HG02678 (cell line): ENCODE results near the gene DERL3.
"Not testable (repeated sequence)": the region's sequence is repeated elsewhere in the genome, so short reads cannot be mapped to it uniquely, and the experiment has no call there.

Source experiments
- ATAC-seq: cut with Tn5 transposase; IDR thresholded peaks from one replicate; pipeline ENCODE4 v1.9.1; 2021; ENCODE audit warnings: mild to moderate bottlenecking, moderate library complexity; ENCODE audit not compliant: unreplicated experiment

Gene DERL3

DNA sequence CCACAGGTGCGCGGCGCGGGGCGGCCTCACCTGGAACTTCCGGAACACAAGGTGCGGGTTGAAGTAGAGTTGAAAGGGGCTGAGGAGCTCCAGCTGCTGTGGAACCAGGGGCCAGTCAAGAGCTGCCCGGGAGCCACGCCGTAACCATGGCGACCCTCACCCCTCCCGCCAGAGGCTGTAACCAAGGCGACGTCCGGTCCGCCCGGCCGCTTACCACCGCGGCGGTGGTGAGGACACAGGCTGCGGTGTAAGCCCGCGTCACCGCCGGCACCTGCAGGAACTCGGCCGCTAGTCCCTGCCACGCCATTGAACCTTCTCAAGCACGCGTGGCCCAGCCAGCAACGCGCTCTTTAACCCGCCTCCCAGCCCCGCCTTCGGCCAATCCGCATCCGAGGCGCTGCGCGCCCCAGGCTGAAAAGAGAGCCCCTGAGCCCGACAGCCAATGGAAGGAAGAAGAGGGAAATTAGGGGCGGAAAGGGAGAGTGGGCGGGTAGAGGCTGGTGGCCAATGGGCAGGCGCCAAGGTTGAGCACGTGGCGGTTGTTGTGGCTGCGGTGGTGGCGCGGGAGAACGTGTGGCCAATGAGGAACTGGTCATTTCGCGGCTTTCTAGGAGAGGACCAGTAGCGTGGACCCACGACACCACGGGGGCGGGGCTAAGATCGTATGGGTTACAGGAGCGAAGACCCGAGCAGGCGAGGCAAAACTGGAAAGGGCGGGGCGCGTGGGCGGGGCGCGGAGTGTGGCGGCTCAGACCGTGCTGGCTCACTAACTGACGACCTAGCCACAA lies at the start of gene DERL3:
DERL3 (minus strand) TSS at position 326 of the 788 bp plus-strand sequence; CDS start at position 307, 19 bp downstream.
- peak; percentile 87 for ATAC-seq

DNA sequence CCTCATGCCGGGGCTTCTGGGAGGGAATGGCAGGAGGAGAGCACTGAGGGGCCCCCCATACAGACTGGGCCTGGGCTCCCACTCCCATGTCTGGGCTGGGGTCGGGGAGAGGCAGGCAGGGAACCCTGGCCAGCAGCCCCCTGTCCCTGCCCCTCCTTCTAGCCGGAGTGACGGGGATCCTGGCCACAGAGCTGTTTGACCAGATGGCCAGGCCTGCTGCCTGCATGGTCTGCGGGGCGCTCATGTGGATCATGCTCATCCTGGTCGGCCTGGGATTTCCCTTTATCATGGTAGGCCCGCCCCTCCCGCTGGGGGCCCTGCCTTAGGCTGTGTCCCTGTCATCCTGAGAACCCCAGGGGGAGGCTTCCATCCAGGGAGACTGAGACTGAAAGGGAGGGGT lies 45.3 kb upstream of the DERL3 start:
- ATAC-seq, result no peak

- ATAC-seq, result no peak
Observed at GRCh38 chr22:23883658-23884057, 44.9 kb upstream of the DERL3 start.

GRCh38 chr22:23882370-23882769 lies 43.6 kb upstream of the DERL3 start:
- ATAC-seq, result no peak

GRCh38 chr22:23878219-23878618 lies 39.4 kb upstream of the DERL3 start:
- no peak for ATAC-seq

GRCh38 chr22:23877566-23877965 lies 38.8 kb upstream of the DERL3 start:
- ATAC-seq, result no peak

DNA sequence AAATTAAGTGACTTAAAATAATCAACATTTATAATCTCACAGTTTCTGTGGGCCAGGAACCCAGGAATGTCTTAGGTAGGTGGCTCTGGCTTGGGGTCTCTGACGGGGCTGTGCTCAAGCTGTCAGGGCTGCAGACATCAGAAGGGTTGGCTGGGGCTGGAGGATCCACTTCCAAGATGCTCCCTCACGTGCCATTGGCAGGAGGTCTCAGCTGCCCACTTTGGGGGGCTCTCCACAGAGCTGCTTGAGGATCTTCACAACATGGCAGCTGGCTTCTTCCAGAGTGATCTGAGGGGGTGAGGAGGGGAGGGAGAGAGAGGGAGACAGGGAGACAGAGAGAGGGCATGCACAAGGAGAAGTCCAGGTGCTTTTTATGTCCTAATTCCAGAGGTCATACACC lies 37.0 kb upstream of the DERL3 start:
- no peak for ATAC-seq

DNA sequence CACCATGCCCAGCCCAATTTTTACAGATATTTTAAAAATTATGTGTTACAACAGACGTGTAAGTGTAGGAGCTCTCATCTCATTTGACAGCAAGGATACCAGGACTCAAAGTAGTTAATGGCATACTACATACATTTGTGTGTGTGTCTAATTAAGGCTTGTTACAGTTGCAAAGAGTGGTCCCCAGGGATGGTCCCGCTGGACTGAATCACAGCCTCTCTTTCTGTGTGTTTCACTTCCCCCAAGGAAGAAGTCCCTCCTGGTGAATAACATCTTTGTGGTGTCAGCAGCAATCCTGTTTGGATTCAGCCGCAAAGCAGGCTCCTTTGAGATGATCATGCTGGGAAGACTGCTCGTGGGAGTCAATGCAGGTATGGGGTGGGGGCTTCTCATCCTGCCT lies 36.1 kb upstream of the DERL3 start:
- ATAC-seq, result no peak

DNA sequence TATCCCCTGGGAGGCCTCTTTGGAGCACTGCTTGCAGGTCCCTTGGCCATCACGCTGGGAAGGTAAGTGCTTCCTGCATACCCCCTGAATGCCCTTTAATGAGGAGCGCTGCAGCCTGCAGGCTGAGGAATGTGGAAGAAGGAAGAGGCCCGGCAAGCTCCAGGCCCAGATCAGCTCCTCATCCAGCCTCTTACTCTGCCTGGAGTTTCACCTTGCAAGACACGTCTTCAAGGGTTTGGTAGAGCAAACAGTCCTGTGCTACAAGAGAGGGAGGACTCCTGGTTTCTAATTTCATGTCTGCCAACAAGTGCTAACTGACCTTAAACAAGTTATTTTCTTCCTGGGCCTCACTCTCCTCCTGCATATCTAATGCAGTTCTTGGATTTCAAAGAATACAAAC lies 29.8 kb upstream of the DERL3 start:
- no peak for ATAC-seq

DNA sequence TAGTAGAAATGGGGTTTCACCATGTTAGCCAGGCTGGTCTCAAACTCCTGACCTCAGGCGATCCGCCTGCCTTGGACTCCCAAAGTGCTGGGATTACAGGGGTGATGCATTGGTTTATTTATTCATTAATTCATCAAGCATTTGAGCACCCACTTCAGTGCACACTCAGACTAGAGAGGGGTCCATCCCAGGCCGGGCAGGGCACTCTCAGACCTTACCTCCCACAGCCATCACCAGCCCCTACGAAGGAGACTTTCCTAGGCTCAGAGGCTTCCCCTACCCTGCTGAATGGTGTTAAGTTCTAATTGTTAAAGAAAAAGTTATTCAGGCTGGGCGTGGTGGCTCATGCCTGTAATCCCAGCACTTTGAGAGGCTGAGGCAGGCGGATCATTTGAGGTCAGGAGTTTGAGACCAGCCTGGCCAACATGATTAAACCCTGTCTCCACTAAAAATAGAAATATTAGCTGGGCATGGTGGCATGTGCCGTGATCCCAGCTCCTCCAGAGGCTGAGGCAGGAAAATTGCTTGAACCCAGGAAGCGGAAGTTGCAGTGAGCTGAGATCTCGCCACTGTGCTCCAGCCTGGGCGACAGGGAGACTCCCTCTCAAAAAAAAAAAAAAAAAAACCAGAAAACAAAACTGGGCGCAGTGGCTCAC lies 25.8 kb upstream of the DERL3 start:
- not testable (repeated sequence) for ATAC-seq

GRCh38 chr22:23862103-23862502 lies 23.3 kb upstream of the DERL3 start:
- no peak for ATAC-seq

DNA sequence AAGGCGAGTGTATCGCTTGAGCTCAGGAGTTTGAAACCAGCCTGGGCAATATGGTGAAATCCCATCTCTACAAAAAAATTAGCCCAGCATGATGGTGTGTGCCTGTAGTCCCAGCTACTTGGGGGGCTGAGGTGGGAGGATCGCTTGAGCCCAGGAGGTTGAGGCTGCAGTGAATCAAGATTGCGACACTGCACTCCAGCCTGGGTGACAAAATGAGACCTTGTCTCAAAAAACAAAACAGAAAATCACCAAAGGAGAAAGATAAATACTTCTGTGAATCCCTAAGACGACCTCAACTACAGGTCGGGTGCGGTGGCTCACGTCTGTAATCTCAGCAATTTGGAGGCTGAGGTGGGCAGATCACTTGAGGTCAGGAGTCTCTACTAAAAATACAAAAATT lies 21.4 kb upstream of the DERL3 start:
- not testable (repeated sequence) for ATAC-seq

DNA sequence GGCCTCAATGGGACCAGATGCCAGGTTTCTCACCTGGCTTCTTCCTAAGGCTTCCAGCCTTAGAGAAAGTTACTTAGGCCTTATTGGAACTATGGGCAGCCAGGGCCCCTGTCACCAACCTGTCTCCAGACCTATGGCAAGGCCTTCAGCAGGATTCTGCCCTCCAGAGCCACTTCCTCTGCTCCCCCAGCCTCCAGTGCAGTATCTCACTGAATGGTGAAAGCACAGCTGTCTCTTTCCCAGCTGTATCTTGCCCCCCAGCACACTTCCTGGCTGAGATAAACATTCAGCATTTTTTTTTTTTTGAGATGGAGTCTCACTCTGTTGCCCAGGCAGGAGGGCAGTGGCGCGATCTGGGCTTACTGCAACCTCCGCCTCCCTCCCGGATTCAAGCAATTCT lies 20.4 kb upstream of the DERL3 start:
- no peak for ATAC-seq

DNA sequence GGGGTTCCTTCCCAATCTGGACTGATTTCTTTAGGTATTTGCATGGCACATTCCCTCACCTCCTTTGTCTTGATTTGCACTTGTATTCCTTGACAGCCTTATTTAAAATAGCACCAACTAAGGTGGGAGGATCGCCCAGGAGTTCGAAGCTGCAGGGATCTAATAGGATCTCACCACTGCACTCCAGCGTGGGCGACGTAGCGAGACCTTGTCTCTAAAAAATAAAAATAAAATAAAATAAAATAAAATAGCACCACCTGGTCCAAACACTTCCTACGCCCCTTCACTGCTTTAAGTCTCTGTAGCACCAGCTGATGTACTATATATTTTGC lies 19.6 kb upstream of the DERL3 start:
- no peak for ATAC-seq

DNA sequence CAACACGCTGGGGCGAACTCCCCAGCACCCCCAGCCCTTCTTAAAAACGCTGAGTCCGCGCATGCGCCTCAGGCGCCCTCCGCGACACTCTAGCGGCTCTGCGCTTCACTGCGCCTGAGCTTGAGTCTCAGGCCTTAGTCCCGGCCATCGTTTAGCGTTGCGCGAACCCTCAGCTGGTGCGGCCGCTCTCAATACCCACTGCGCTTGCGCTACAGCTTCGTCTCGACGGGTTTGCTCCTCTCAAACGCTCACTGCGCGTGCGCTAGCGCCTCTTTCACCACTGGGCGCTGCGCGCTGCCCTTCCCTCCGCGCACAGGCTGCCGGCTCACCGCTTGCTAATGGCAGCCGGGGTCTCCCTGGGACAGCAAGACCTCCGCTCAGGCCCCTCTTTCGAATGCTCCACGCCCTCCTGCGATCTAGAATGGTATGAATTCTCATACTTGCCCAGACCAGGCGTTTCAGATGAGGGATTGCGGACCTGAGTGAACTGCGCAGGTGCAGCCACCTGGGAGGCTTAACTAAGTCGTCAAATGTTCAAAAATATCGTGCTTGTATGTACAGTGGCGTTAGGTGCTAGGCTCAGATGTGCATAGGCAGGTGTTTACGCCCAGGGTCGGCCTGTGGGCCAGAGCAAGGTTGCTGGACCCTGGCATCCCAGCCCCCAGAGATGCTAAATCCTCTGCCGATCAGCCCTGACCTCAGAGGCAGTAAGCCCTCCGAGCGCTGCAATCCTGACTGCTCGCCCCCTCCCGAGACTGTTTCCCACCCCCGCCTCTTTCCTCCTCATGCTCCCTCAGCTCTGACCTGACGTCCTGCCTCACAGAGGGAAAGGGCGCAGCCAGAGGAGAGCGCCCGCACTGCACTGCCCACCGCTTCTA lies 19.0 kb upstream of the DERL3 start, which contains the start of gene SLC2A11:
SLC2A11 (plus strand) TSS at position 270 of the 878 bp plus-strand sequence; CDS start at position 395, 125 bp downstream.
- ATAC-seq, result peak; percentile 94

DNA sequence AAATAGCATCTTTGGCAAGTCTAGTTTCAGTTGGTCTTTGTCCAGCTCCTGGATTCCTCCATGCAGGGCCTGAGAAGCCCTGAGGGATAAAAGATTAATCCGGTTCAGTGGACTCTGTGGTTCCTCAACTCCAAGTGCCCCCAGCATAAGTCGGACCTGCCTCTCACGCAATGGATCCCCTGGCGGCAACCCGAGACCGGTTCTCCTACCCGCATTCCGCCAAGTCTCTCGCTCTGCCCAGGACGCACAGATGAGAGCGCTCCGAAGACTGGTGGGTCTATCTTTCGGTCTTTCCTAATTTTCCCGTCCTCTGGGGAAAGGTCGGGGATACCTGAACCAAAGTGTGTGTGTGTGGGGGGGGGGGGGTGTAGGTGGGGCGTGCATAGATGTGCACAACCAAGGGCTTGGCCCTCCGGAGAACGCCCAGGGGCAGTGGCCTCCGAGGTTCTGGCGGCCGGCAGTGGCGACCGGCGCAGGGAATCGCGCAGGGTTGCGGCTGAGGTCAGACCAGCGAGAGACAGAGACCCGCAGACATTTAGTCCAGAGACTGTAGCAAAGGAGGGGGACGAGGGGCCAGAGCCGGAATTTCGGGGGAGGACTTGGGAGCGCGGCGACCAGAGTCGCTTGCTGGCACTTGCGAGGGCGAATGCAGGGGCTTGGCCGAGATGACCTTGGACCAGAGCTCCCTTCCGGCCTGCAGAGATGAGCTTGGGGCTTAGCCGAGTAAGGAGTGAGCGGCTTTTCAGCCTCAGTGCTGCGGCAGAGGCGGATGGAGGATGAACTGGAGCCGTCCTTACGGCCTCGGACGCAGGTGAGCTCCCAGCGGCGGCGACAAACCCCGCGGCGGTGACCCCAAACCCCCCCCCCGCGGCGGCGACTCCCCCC lies 18.2 kb upstream of the DERL3 start:
- peak; percentile 40 for ATAC-seq

GRCh38 chr22:23850136-23850611 lies 11.4 kb upstream of the DERL3 start:
- peak; percentile 61 for ATAC-seq

DNA sequence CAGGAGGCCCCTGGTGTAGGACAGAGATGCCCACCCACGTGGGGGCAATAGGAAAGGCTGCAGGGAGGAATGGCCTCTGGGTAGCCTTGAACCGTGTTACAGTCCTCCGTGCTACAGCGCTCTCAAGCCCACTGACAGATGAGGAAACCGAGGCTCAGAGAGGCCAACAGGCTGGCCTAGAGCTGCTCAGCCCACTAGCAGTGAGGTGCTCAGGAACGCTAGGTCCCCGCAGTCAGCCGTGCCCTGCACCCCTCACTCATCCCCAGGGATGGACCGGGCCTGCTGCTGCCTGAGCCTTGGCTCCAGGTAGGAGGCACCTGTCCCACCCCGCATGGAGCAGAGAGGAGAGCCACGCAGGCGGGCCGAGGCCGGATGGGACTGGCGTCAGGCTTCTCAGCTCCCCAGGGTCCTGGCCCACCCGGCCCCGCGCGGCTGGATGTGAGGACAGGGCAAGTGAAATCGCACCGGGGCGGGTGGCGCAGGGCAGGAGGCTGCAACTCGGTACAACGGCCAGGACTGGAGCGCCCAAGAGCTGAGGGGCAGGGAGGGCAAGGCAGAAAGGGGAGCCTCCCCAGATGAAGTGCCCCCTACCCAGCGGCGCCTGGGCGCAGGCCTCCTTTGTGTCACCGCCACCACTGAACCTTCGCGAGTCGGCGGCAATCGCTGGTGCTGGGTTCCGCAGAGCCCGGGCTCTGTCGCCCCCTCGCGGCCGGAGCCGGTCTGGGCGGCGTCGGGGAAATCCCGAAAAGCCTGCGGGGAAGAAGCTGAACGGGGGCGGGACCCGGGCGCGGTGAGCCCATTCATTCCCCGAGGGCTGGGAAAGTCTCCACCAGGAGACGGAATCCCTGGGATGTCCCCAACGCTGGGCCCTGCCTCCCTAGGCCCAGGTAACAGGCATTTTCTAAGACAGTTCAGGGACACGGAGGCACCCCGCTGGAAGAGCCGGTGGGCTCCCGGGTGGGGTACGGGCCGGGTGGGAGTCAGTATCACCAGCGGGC lies 10.5 kb upstream of the DERL3 start:
- no peak for ATAC-seq
